Measurements from ENCODE around the gene GOSR2.

Gene GOSR2

DNA sequence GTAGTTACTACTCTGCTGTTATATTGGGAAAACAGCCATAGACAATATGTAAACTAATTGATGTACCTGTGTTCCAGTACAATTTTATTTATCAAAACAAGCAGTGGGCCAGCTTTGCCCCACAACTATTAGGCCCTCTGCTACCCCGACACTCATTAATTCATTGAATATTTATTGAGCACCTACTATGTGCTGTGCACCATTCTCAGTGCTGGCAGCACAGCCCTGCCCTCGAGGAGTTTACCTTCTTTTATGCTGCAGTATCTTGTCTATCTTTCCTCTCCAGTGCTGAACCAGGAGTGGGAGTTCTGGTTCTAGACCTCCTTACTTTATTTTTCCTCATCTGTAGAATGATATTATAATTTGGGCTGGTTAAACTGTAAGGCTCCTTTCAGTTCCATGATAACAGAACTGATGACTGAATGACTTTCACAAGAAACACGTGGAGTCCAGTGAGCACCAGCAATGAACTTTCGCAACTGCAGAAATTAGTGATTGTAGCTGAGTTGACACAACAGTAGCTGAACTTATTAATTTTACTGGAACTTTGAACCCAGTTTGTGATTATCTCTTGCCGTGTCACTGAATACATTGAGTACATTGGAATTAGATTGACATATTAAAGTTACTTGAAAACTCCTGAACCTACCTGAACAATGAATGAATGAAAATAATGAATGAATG, 2.4 kb downstream of the GOSR2 start:
- DNase-seq (ENCODE audit: low read depth): no peak

DNA sequence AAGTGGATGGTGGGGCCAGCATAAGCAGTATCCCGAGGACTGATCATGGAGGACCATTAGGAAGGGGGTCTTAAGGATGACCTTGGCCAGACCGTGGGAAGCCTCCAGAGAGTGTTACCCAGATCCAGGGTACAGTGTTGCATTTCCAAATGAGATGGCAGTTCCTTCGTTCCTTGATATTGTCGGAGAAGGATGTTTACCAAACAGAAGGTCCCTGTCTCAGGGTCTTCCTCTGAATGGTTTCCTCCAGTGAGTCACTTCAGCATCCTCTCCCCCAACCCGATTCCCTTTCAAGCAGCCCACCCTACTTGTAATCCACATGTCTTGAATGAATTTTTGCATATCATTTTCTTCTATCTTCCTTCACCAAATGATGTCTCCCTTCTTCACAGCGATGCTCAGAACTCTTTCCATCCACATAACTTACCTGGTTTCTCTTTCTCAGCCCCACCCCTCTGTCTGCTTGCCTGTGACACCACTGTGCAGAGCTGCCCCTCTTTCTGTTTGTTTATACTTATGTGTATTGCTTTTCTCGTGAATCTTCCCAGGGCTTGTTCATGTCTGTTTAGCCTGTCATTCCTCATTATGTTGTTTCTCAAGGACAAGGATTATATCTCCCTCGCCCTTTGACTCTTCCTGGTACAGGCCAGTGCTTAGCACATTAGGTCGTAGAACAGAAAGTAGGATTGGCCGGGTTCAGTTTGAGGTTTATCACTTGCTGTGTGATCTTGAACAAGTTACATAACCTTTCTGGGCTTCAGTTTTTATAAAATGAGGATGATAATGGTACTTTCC, 5.7 kb downstream of the GOSR2 start:
- no peak for DNase-seq (ENCODE audit: low read depth)
- no peak overlapping the region for H3K4me3 ChIP-seq (ENCODE audit: low read depth, low read length)

More for the DNA sequence above, 2.4 kb downstream of the GOSR2 start:
- no peak overlapping the region for H3K4me3 ChIP-seq (ENCODE audit: low read depth, low read length)

DNA sequence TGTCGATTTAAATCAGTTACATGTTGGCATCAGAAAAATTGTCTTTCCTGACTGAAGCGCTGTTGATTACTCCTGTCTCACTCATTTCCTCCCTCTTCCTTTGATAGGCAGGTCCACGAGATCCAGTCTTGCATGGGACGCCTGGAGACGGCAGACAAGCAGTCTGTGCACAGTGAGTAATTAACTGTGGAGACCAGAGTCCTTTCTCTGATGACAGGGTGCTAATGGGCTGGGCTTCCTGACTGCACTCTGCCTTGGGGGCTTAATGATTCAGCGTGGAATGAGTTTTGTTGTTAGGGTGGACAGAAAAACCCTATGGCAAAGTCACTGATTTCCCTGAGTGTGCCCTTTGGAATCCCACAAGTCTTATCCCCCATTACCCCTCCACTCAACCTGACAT, 6.5 kb downstream of the GOSR2 start:
- no peak for DNase-seq (ENCODE audit: low read depth)
- no peak overlapping the region for H3K4me3 ChIP-seq (ENCODE audit: low read depth, low read length)

DNA sequence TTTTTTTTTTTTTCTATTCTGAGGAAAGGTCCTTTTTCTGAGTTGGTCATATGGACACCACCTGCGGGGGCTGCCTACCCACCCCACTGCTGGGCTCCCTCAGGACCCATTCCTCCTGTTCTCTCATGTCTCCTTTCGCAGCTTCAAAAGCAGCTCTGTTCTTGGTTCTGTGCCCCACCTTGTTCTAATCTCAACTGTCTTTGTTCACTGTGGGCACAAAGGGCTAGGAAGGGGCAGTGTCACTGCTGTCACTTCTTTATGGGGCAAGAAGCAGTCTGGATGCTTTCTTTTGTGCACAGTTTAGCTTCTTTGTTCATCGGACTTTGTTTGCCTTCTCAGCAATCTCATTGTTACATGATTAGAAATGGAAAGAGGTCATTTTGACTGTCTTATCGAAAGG, 7.1 kb downstream of the GOSR2 start:
- no peak for DNase-seq (ENCODE audit: low read depth)
- H3K4me3 ChIP-seq (ENCODE audit: low read depth, low read length): no peak overlapping the region

DNA sequence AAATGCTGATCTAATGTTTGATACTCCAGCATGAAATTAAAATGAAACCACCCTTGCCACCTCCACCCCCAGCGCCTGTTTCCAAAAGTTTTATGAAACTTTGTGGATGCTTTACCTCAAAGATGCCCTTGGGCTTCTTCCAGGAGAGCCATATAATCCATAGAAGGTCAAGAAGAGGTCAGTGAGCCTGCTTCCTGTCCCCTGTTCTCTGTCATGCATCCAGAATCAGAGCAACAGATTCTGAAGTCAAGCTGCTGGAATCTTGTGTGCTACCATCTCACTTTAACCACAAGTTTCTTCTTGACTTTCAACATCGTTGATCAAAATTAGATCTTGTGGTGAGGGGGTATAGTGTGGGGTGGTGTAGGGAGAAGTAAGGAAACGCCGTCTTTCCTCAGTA, 8.6 kb downstream of the GOSR2 start:
- no peak overlapping the region for H3K4me3 ChIP-seq (ENCODE audit: low read depth, low read length)
- no peak for DNase-seq (ENCODE audit: low read depth)

DNA sequence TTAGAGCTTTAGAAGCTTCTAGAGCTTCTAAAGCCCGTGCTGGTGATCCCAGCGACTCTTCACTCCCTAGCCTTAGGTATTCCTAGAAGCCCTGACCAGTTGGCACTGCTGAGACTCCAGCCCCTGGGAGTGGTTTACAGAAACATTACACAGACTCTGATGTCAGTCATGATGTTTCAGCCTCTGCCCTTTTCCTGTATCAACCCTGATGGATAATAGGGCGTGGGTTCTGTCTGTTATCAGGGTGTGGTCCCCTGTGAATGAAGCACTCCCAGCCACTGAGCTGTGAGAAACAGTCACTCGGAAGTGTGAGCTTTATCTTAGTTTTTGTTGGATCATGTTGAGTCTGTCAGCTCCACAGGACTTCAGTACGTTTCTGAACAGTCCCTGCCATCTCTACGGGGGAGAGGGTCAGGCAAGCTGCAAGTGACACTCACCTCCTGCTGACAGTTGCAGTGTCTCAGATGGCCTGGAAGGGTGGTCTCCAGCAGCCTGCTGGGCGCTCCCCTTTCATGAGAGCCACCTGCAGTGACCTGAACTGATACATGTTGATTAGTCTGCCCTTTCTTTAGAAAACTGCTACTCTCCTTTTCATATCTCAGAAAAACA, 12.8 kb downstream of the GOSR2 start:
- H3K4me3 ChIP-seq (ENCODE audit: low read depth, low read length): no peak overlapping the region
- DNase-seq (ENCODE audit: low read depth): no peak

GRCh38 chr17:46940692-46941404, 17.9 kb downstream of the GOSR2 start:
- no peak for DNase-seq (ENCODE audit: low read depth)

DNA sequence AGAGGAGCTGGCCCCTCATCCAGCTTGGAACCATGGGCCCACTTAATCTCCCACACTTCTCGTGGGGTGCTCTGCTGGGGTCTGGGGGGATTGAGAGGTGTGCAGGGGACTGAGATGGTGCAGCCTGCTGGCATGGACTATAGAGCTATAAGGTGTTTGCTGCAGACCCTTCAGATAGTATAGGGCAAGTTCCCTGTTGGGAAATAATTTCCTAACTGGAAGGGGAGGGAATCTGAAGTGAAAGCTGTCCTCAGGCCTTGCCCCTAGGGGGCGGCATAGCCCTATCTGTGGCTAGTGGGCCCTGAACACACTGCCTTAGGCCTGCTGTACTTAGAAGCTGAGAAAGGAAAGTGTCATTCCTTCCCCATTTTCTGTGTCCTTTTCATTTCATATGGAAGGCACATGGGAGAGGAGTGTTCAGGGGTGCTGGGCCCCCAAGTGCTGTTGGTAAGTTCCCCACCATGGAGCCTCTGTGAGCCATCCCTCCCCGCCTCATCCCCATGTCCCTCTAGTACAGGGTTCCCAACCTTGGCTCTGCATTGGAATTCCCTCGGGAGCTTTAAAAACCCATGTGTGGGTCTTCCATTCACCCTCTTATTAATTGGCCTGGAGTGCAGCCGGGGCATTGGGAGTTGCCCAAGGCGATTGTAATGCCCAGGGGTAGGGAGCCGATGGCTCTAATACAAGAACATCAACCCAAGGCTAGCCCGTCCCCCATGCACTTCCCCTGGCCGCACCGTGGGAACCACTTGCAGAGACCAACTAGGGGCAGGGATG, 19.7 kb downstream of the GOSR2 start:
- H3K4me3 ChIP-seq (ENCODE audit: low read depth, low read length): no peak overlapping the region
- DNase-seq (ENCODE audit: low read depth): no peak

More at GRCh38 chr17:46940692-46941404, 17.9 kb downstream of the GOSR2 start:
- no peak overlapping the region for H3K4me3 ChIP-seq (ENCODE audit: low read depth, low read length)

DNA sequence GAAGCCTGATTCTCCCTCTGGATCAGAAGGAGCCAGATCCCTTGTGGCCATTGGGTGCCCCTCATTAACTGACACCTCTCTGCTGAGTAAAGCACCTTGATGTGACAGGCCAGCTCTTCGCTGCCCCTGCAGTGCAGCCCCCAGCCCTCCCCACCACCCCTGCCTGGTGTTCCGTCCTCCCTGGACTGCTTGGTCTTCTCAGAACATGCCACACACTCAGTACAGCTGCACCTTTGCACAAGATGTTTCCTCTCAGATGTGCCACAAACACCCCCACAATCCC, 20.2 kb downstream of the GOSR2 start:
- no peak for DNase-seq (ENCODE audit: low read depth)
- H3K4me3 ChIP-seq (ENCODE audit: low read depth, low read length): no peak overlapping the region

- H3K4me3 ChIP-seq (ENCODE audit: low read depth, low read length): no peak overlapping the region
- no peak for DNase-seq (ENCODE audit: low read depth)
Observed at GRCh38 chr17:46943501-46944393, 20.8 kb downstream of the GOSR2 start.

GRCh38 chr17:46944931-46945330, 22.0 kb downstream of the GOSR2 start:
- no peak for DNase-seq (ENCODE audit: low read depth)
- no peak overlapping the region for H3K4me3 ChIP-seq (ENCODE audit: low read depth, low read length)

DNA sequence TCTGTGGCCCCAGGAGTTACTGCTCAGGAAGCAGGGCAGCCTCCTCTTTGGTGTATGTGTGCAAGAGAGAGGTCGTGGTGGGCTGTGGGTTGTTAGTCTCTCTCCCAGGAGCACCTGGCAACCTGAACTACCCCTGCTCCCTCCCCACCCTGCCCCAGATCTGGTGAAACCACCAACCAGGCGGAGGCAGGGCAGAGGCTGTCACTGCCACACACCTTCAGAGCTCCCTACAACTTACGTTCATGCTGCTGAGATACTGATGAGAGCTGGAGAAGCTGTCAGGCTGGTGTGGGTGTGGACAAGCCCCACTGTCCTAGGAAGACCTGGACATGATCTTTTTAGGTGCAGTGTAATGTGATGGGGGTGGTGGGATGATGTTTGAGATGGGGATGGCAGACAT, 24.3 kb downstream of the GOSR2 start:
- H3K4me3 ChIP-seq (ENCODE audit: low read depth, low read length): no peak overlapping the region
- no peak for DNase-seq (ENCODE audit: low read depth)

DNA sequence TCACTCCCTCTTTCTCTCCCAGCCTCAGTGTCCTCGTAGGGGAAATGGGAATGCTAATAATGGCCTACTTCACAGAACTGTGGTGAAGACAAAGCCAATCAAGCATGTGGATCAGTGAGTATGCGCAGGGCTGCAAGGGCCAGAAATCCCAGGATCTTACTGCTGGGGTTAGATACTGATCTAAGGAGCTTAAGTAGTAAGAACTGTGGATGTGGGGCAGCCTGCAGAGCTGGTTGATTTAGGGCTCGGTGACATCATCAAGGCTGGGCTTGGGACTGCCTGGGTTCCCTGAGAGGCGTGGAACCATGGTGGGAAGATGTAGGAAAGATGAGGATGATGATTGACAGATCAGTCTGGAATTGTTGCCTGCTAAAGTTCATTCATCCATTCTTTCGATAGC, 25.6 kb downstream of the GOSR2 start:
- DNase-seq (ENCODE audit: low read depth): no peak
- H3K4me3 ChIP-seq (ENCODE audit: low read depth, low read length): no peak overlapping the region

GRCh38 chr17:46949291-46950174, 26.6 kb downstream of the GOSR2 start:
- H3K4me3 ChIP-seq (ENCODE audit: low read depth, low read length): no peak overlapping the region
- DNase-seq (ENCODE audit: low read depth): no peak

GRCh38 chr17:46950342-46950996, 27.5 kb downstream of the GOSR2 start:
- no peak for DNase-seq (ENCODE audit: low read depth)
- no peak overlapping the region for H3K4me3 ChIP-seq (ENCODE audit: low read depth, low read length)

GRCh38 chr17:46950997-46951621, 28.1 kb downstream of the GOSR2 start:
- DNase-seq (ENCODE audit: low read depth): no peak
- no peak overlapping the region for H3K4me3 ChIP-seq (ENCODE audit: low read depth, low read length)

DNA sequence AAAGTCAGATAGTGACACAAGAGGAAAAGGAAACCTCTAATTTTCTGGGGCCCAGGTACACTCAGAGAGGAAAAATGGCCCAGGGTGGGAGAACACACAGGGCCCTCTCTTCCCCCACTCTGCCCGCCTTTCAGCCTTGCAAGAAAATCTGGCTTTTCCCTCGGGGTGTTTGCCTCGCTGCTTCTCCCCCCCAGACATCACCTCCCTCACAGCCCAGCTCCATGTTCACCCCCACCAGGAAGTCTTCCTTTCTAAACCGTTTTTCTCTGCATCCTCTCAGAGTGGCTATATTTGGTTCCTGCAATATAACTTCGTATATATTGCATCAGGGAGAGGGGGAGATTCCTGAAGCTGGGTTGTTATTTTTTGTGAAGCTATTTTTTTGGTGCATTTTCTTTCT, 28.7 kb downstream of the GOSR2 start:
- H3K4me3 ChIP-seq (ENCODE audit: low read depth, low read length): no peak overlapping the region
- DNase-seq (ENCODE audit: low read depth): no peak

Measured in skeletal muscle cell (primary cell).